Pancreas (tissue), 10 donors: Measurements from ENCODE around the gene SUPT20HL2. TPM values are rescaled to one million over a fixed set of nuclear protein-coding genes. Genes with fewer than 3 reads are reported as not detected.

ENCODE experiments used
- ATAC-seq, 4 donors: fragments of 200-7000 bp; cut with Tn5 transposase; one replicate each; pipeline versions ENCODE4 v1.8.0 to v1.9.1; 2020; ENCODE audit warnings: mild to moderate bottlenecking in 4 of 4, moderate library complexity in 4 of 4
- DNase-seq, 6 donors: peaks; one replicate each; pipeline ENCODE4 v3.0.0-alpha.2; 2020
- FAIRE-seq: peaks from 2 replicates; lab custom pipeline; 2012; peaks lifted over from hg19 to GRCh38; lab: Jason Lieb, UNC
- H3K27ac ChIP-seq, 4 donors: fragments of 200-600 bp; sonication (generic); 1 replicate in 3 of 4; 2 replicates in 1 of 4; pipeline versions ENCODE4 v1.5.0 to v1.8.0; 2020
- H3K27me3 ChIP-seq, 4 donors: fragments of 200-600 bp; one replicate each; pipeline ENCODE4 v1.8.0; 2021
- H3K36me3 ChIP-seq, 3 donors: fragments of 200-600 bp; sonication (generic) in 1 of 3; one replicate each; pipeline versions ENCODE4 v1.5.0 to v1.8.0; 2020 to 2021
- H3K4me1 ChIP-seq, 3 donors: fragments of 200-600 bp; one replicate each; pipeline ENCODE4 v1.8.0; 2021
- H3K4me3 ChIP-seq, 4 donors: fragments of 200-600 bp; sonication (generic) in 2 of 4; one replicate each; pipeline versions ENCODE4 v1.5.0 to v1.8.0; 2020 to 2021
- H3K9me3 ChIP-seq, 4 donors: fragments of 200-600 bp; one replicate each; pipeline ENCODE4 v1.8.0; 2021
- CTCF ChIP-seq, 4 donors: fragments of 200-600 bp; sonication (generic) in 3 of 4; IDR thresholded peaks; one replicate each; pipeline versions ENCODE4 v1.5.0 to v1.8.0; 2021; ENCODE audit warnings: antibody characterized with exemption in 4 of 4
- WGBS, 2 donors: extraction: QIAGEN DNeasy Blood & Tissue Kit; methylation state at CpG; one replicate each; pipeline ENCODE4 v1.1.7; 2013; 5-methylcytosine and 5-hydroxymethylcytosine counted together
- intact Hi-C, 3 donors: fragments of 100-400 bp; cut with DNase I; formaldehyde crosslinking; loops; one replicate each; pipeline versions ENCODE4 v1.11.1 to v1.14.2; 2022
- polyA plus RNA-seq, 2 donors: library from polyadenylated mRNA; stranded (reverse); fragments of 200-250 nt; gene quantifications; one replicate each; pipeline ENCODE4 v1.2.3, GENCODE V29; 2013
- total RNA-seq, 6 donors: library from RNA; stranded (reverse); fragmentation: NEBNext Ultra II Directional in 4 of 6; extraction: Animal tissue kit (Norgen Biotek cat#: 25700) in 4 of 6; gene quantifications; one replicate each; pipeline versions ENCODE4 v1.2.1 to v1.2.4, GENCODE V29; 2021 to 2023
- donor health status: healthy with polysubstance abuse.
- donor health status: DM: no; HTN: no; CAD: no; lungs with moderate emphysema.
- donor health status: DM: no; HTN: no; CAD: no.
- donor health status: control.
- donor health status: control.
- donor health status: Bipolar disorder and iron deficiency.
- donor health status: DM: yes; HTN: yes; CAD: no.
- donor health status: DM: no; HTN: no; CAD: no.
- donor health status: DM: no; HTN: no; CAD: no.
- donor health status: DM: yes; HTN: yes; CAD: no.

The SUPT20HL2 gene
- total and polyA plus RNA-seq, 8 donors: not detected

GRCh38 chrX:24283127-24283794, 30.6 kb downstream of the SUPT20HL2 start:
- 64 to 74% methylated on average over 2 of the region's 2 CpGs for WGBS, 2 donors
- Histone ChIP-seq H3K4me1 (no peaks in the 10 kb centered on the region), H3K27ac (no peak overlapping the region), H3K36me3 (no peaks in the 10 kb centered on the region), H3K27me3 (no peaks in the 10 kb centered on the region), H3K9me3 (no peaks in the 10 kb centered on the region), H3K4me3 (no peak overlapping the region)
- no peak for DNase-seq
- no peak for ATAC-seq
- FAIRE-seq: peak; percentile 45
- TF ChIP-seq CTCF (IDR thresholded peaks at IDR 0.05): no peak
- intact Hi-C loops: no loop called here

- WGBS, 2 donors: 10 to 30% methylated on average over 12 of the region's 12 CpGs
- FAIRE-seq (no peak), DNase-seq (peak in 1 of 6 donors; percentile 8), ATAC-seq (peak; percentile 60 to 80 (median 77))
- Histone ChIP-seq H3K9me3 (no peaks in the 10 kb centered on the region), H3K4me1 (no peaks in the 10 kb centered on the region), H3K27ac (no peak overlapping the region), H3K36me3 (no peaks in the 10 kb centered on the region), H3K27me3 (no peaks in the 10 kb centered on the region), H3K4me3 (no peak overlapping the region)
- intact Hi-C loops: no loop called here
- no peak for TF ChIP-seq CTCF (IDR thresholded peaks at IDR 0.05)
Measured at GRCh38 chrX:24282381-24283126, 31.3 kb downstream of the SUPT20HL2 start.

- intact Hi-C loops: no loop called here
- no peak for ATAC-seq
- no peak for FAIRE-seq
Measured at GRCh38 chrX:24277405-24277804, 36.5 kb downstream of the SUPT20HL2 start.

GRCh38 chrX:24276015-24276414, 37.9 kb downstream of the SUPT20HL2 start:
- WGBS, 2 donors: 74 to 80% methylated on average over 5 of the region's 5 CpGs
- no peak for TF ChIP-seq CTCF (IDR thresholded peaks at IDR 0.05)
- Histone ChIP-seq H3K9me3 (no peaks in the 10 kb centered on the region), H3K36me3 (no peaks in the 10 kb centered on the region), H3K27me3 (peaks cover 0 to 3% (median 0%) of the 10 kb centered on the region in 4 donors), H3K27ac (no peak overlapping the region), H3K4me3 (no peak overlapping the region), H3K4me1 (no peaks in the 10 kb centered on the region)
- intact Hi-C loops: no loop called here
- DNase-seq (no peak), ATAC-seq (no peak), FAIRE-seq (no peak)

More at GRCh38 chrX:24277405-24277804, 36.5 kb downstream of the SUPT20HL2 start:
- H3K4me3 ChIP-seq: no peak overlapping the region
- H3K36me3 ChIP-seq: no peaks in the 10 kb centered on the region
- H3K27ac ChIP-seq: no peak overlapping the region
- no peak for DNase-seq
- 87 to 96% methylated on average over 5 of the region's 5 CpGs for WGBS, 2 donors
- no peaks in the 10 kb centered on the region for H3K4me1 ChIP-seq
- no peaks in the 10 kb centered on the region for H3K9me3 ChIP-seq
- TF ChIP-seq CTCF (IDR thresholded peaks at IDR 0.05): no peak
- H3K27me3 ChIP-seq: peaks cover 0 to 3% (median 0%) of the 10 kb centered on the region in 4 donors

- Histone ChIP-seq H3K4me1 (no peaks in the 10 kb centered on the region), H3K27me3 (peaks cover 0 to 2% (median 0%) of the 10 kb centered on the region in 4 donors), H3K4me3 (no peak overlapping the region), H3K27ac (no peak overlapping the region), H3K36me3 (no peaks in the 10 kb centered on the region), H3K9me3 (no peaks in the 10 kb centered on the region)
- DNase-seq (no peak), ATAC-seq (no peak), FAIRE-seq (no peak)
- TF ChIP-seq CTCF (IDR thresholded peaks at IDR 0.05): no peak
- intact Hi-C loops: no loop called here
Measured at GRCh38 chrX:24271262-24271661, 42.6 kb downstream of the SUPT20HL2 start.
